Activated gamma-delta T cell treated with Interleukin-2 at 50 U/mL for 16 hours (primary cell): ENCODE results near the gene CCRL2.
"Not testable (repeated sequence)": the region's sequence is repeated elsewhere in the genome, so short reads cannot be mapped to it uniquely, and the experiment has no call there.

Experiments
- DNase-seq: peaks from one replicate; pipeline ENCODE4 v3.0.0-alpha.2; 2020

Gene CCRL2

DNA sequence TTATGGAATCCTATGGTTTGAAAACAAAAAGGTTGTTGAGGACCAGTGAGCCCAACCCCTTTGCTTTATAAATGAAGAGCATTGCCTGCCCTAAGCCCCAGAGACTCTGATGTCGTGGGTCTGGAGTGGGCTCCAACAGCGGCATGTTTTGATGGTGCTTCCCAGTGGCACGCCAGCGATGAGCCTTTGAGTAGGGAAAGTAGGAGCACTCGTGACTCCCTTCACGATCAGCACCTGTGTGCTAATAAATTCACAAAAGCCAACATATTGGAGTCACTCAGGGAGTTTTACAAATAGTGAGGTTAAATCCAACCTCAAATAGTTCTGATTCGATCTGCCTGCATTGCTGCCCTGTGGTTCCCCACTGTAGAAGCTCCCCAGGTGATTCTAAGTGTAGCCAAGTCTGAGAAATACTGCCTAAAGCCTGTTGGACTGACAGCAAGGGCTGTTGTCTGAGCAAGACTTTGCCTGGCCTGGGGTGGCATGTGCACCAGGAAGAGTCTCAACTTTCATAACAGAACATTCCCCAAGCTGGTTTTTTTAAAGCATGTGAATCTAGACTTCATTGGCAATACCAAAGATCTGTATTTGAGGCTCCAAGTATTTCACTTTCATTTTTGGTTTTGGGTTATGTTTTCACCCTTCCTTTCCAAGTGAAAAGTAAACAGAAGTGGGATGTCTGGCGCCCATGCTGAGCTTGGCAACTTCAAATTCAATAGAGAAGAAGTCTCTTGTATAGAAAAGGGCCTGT lies 26.4 kb upstream of the CCRL2 start:
- DNase-seq: no peak

DNA sequence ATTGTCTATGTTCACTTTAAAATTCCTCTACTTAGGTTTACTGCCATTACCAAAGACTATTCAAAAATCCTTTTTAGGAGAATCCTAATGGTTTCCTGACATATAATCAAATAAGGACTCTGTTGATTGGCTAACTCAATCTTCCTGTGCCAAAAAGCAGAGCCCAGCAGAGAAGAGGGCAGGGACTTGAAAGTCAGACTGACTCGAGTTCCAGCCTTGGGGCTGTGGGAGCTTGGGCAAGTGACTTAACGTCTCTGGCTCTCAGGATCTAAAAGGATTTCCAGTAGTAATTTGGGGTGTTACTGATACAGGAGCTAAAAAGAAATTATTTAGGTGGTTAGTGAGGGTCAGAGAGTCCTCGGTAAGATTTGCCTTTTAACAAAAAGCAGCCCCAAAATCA lies 25.4 kb upstream of the CCRL2 start:
- no peak for DNase-seq

DNA sequence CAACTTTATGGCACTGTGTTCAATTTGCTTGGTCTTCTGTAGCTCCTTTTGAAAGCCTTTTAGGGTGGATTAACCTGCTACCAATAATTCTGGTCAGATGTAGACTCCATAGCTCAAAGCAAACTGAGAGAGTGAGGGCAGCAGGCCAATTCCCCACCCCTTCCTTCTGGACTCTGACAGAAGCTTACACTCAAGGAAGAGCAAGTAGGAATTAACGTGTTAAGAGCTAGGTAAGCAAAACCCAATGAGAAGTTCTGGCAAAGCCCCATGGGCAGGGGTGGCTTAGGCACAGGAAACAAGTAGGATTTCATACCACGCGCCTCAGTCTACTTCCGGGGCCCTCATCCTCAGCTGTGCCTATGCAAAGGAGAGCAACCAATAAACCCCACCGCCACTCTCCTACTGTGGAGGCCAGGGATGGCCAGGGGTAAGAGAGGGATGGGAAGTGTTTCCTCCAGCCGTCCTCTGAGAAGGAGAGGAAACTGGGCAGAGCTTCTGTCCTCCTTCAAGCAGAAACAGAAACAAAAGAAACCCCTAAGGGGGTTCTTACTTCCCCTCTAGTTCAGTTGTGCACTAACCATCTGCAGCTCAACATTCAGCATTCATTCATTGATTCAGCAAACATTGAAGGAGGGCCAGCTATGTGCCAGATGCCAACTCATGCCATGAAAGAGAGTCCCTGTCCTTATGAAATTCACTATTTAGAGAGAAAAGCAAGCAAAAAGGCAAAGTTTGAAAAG lies 23.7 kb upstream of the CCRL2 start:
- DNase-seq: no peak

DNA sequence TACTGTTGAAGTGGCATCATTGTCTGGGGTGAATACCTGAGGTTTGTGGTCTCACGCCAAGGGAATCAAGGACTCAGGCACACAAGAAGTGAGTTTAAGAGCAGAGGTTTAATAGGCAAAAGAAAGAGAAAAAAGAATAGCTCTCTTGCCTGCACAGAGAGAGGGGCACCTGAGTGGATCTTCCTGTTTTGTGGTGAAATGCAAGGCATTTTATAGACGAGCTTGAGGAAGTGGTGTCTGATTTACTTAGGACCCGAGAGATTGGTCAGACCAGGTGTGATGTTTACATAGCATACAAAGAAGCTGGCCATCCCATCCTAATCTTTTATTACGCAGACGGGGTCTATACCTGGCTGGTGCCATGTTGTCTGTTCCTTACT lies 23.1 kb upstream of the CCRL2 start:
- no peak for DNase-seq

DNA sequence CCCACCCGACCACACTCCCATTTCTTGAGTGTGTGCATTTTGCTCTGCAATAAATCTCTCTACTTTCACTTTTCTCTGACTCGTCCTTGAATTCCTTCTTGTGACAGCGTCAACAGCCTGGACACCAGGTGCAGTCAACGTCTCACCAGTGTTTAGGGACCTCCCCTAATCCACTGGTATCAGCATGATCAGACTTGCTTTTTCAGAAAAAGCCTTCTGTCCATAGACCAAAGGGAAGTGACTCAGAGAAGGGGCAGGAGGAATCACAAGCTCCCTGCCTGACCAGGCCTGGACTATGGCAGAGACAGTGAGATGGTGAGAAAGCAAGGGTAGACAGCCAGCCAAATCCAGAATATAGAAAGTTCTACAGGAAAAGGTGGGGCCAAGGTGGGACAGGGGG lies 20.9 kb upstream of the CCRL2 start:
- DNase-seq: no peak

DNA sequence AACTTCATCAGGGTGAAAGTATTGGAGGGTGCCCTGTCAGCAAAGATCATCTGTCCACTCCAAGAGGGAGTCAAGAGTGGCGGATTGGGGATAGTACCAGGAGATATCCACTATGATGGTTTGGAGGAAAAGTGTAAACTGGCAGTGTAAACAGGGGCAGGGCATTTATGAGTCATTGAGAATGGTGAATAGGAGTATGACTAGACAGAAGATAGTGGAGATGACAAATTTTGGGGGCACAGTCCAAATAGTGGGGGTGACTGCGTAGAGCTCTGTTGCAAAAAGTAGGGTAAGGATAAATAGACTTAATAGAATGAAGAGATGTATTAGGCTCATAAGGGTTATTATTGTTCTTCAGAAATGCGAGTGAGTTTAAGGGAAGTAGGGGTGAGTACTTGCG lies 18.2 kb upstream of the CCRL2 start:
- not testable (repeated sequence) for DNase-seq

DNA sequence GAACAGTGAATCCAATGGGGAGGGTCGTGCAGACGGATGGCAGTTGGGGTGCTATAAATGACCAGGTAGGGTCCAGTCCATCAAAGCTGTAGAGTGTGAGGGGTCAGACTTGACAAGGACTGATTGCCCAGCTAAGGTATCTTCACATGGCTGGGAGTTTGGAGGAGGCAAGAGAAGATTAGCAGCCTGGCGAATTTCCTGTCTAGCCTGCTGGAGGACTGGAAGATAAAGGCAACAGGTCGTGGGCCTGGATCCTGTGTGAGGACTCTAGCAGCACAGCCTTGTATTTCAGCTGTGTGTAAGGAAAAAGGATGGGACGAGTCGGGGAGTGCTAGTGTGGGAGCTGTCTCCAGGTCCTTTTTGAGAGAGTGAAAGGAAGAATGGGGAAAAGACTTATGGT lies 17.8 kb upstream of the CCRL2 start:
- no peak for DNase-seq

DNA sequence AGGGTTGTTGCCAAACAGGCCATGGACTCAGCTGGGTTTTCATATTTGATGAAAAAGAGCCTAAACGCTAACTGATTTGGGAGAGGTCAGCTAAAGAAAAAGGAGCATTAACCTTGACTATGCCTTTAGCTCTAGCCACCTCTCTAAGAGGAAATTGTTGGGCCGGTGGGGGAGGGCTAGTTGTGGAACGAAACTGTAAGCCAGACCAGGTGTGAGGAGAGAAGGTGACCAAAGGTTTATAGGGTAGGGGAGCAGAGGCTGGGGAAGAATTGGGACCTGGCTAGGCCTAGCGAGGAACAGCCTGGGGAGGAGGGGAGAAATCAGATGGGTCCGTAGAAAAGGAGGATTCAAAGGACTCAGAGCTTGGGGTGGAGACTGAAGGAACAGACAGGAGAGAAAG lies 15.5 kb upstream of the CCRL2 start:
- not testable (repeated sequence) for DNase-seq

DNA sequence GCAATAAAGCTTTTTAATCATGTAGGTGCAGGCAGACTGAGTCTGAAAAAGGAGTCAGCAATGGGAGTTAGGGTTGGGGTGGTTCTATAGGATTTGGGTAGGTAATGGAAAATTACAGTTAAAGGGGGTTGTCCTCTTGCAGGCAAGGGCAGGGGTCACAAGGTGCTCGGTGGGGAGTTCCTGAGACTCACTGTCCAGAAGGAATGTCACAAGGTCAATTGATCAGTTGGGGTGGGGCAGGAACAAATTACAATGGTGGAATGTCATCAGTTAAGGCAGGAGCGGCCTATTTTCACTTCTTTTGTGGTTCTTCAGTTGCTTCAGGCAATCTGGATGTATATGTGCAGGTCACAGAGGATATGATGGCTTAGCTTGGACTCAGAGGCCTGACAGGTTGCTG lies 14.0 kb upstream of the CCRL2 start:
- DNase-seq: no peak

DNA sequence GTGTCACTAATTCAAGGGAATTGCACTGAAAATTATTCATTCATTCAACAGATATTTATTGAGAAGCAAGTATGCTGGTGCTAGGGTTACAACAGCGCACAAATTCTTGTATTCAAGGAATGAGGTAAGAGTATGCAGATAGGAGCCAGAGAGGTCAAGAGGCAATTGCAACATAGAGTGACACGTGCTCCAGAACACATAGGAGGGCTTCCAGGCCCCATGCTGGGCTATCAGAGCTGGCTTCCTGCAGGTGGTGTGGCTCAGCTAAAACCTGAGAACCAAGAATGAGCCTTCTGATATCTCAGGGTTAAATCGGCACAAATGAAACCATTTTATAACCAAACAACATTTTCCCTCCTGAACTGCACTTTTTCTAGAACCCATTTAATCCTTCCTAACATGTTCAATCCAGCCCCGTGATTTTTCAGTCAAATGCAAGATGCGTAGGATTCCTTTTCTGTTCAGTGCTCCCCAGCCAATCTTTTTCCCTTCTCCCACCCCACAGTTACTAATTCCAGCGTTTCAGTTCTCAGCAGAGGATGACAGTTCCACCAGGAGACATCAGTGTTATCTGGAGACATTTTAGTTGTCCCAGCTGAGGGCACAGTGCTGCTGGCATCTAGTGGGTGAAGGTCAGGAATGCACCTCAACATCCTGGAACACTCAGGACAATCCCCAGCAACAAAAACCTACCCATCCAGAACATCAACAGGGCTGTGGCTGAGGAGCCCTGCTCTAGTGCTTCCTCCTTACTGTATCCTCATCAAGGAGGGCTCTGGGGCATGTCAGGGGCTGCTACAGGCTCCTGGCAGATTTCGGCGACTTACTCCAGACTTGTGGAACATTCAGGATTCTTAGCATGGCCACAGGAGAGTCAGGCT lies 13.3 kb upstream of the CCRL2 start:
- DNase-seq: no peak

DNA sequence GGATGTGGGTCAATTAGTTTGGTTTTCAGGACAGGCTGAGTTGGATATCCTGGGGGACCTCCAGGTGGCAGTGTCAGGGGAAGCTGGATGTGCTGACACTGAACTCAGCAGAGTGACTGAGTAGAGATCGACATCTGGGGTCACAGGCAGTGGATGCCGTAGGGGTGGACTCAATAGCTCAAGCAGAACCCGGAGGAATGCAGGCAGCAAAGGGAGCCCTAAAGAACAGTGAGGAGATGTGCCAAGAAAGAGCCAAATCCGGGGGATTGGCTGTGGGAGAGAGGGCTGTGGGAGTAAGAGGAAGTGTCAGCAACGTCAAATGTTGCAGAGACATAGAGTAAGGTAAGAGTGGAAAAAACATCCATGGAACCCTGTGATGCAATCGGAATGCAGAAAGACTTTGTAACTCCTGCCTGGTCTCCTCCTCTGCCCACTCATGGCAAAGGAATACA lies 11.8 kb upstream of the CCRL2 start:
- DNase-seq: no peak

DNA sequence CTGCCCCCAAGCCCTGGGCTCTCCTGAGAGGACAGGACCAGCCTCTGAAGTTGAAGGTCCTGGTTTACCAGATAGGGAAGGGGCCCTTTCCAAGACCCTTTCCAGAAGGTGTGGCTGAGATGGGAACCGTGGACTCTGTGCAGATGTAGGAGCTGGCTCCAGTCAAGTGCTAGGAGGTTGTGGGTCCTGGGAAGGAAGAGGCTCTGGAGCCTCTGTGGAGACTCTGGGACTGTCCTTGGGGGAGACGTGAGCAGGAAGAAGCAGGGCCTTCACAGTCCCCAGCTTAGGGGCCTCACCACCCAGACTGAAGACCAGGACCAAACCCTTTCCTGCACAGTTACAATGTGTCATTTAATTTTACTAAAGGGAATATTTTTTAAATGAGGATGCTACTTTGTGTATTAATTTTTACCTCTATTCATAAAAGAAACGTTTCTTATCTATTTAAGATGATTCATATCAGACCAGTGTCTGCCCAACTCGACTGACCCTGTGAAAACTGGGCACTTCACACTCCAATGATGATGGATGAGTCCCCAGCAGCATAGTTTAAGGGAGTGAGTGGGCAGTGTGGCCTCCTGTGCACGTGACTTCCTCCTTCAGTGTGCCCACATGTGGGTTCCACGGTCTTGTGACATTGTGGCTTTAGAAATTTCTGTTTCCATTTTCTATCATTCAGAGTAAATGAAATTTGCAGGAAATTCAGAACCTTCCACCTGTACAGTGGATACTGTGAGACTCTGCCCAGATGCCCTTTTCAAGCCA lies 11.1 kb upstream of the CCRL2 start:
- DNase-seq: no peak

DNA sequence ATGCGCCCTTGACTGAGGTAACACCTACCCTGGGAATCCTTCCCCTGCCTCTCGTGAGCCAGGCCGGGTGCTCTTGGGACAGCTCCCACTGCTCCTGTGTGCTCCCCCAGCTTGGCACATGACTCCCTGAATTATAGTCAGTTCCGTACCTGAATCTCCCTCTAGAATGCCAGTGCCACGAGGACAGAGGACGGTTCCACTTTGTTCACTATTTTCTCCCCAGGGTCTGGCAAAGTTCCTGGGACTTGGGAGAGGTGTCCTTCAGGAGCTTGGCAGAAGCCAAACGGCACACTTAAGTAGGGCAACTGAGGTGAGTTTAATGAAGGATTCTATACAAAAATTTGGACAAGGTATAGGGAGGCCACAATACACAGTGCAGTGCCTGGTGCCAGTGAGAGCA lies 9.9 kb upstream of the CCRL2 start:
- no peak for DNase-seq

DNA sequence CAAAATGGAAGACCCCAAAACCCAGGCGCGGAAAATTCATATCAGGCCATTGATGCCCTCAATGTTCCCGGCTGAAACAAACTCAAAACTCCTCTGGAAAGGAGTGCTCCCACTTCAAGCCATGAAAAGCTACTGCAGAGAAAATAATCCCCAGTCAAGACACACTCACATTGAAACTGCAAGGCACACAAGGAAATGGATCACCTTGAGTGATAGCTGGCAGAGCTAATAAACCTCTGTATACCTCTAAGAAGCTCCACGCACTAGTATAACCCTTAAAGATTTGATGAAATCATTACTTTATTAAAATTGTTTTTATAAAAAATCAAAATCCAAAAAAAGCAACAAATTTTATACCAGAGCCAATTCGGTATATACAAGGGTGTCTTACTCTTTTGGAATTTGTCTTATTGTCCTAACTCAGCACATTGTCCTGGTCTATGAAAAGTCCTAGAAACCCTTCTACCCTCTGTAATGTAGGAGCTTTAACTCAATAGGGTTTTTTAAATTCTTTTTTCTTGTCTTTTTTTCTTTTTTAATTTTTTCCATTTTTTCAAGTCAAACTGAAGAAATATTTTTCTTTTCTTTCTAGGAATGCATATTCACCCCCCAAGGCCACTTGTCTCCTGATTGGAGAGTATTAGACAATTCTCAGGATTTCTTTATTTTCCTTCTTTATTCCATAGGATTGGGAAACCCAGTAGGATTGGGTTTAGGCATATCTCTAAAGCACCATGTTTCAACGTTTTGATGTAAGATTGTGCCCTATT lies 8.7 kb upstream of the CCRL2 start:
- DNase-seq: no peak

DNA sequence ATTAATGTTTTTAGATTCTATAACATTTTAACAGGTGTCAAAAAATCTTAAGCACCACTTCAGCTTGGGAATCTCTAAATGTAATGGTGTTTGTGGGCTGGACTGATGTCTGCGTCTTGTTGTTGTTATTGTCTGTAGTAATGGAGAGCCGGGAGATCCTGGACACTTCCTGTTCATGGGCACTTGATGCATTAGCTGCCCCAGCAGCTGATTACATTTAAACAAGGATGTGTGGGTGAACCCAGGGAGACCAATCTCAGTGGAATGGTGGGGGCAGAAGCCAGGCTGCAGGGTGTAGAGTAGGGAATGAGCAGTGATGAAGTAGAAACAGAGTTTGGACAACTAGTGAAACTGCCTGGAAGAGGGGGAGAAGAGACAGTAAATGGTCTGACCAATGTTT lies 8.0 kb upstream of the CCRL2 start:
- DNase-seq: no peak

DNA sequence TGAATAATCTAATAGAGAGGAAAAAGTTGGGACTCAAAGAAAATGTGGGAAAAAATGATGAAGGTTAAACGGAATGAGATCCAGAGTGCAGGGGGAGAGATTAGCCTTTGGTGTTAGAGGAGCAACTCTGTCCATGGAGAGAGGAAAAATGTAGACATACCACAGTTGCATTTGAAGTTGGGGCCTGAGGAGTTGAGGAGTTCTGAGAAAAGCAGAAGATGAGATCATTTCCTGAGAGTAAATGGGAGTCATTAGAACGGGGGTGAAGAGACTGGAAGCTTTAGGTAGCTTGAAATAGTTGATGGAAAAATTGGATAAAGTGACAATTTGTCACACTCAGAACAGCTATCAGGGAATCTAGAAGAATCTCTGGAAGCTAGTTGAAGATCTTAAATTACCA lies 7.5 kb upstream of the CCRL2 start:
- no peak for DNase-seq

DNA sequence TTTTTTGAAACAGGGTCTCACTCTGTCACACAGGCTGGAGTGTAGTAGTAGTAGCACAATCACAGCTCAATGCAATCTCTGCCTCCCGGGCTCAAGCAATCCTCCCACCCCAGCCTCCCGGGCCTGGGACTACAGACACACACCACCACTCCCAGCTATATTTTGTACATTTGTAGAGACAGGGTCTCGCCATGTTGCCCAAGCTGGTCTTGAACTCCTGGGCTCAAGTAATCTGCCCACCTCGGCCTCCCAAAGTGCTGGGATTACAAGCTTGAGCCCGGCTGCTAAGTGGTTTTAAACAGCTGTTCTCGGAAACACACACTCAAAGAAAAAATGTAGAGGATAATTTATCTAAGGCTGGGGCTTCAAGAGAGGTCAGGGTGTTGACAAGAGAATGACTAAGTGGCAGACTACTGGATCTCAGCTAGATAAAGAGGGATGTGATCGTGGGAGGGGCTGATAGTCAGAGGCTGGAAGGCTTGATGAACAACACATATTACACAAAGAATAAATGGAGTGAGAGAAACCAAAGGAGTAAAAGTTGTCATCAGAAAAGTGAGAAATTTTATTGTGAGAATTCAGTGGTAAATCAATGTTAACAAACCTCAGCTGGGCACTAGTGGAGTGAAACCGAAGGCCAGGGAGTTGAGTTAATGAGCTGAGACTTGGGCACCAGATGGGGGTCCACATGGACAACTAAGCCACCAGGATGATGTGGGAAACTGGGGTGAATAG lies 6.9 kb upstream of the CCRL2 start:
- no peak for DNase-seq

DNA sequence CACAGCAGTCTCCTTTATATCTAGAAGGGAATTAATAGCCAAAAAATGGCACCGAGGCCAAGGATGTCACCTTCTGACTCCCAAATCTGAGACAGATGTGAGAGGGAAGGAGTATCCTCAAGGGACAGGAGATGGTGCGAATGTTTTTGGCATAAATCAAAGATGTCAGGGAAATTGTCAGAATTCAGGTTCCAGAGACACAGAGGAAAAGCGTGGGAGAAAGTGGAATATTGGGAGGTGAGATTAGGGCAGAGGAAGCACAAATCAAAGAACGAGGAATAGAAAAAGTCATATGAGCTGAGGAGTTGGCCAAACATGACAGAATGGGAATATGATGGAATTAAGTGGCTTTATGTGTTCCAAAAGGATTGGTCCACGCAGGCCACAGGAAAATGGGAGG lies 6.2 kb upstream of the CCRL2 start:
- no peak for DNase-seq

DNA sequence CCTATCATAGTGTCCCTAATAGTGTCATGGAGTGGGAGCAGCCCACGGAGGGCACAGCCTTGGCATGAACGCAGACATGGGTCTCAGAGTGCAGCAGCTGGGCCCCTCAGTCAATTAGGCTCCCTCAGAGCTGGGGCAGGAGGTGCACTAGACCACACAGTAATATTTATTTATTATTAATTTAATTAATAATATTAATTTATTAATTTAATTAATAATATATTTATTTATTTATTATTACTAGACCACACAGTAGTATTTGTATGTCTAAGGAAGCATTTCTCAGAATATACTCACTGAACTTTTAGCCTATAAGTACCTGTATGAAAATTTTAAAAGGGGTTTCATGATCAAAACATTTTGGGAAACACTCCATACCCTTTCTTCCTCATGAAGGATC lies 5.5 kb upstream of the CCRL2 start:
- no peak for DNase-seq

DNA sequence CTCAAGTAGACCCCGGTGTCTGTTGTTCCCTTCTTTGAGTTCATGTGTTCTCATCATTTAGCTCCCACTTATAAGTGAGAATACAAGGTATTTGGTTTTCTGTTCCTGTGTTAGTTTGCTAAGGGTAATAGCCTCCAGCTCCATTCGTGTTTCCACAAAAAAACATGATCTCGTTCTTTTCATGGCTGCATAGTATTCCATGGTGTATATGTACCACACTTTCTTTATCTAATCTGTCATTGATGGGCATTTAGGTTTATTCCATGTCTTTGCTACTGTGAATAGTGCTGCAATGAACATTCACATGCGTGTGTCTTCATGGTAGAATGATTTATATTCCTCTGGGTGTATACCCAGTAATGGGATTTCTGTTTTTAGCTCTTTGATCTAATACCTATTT lies 4.2 kb upstream of the CCRL2 start:
- DNase-seq: not testable (repeated sequence)

DNA sequence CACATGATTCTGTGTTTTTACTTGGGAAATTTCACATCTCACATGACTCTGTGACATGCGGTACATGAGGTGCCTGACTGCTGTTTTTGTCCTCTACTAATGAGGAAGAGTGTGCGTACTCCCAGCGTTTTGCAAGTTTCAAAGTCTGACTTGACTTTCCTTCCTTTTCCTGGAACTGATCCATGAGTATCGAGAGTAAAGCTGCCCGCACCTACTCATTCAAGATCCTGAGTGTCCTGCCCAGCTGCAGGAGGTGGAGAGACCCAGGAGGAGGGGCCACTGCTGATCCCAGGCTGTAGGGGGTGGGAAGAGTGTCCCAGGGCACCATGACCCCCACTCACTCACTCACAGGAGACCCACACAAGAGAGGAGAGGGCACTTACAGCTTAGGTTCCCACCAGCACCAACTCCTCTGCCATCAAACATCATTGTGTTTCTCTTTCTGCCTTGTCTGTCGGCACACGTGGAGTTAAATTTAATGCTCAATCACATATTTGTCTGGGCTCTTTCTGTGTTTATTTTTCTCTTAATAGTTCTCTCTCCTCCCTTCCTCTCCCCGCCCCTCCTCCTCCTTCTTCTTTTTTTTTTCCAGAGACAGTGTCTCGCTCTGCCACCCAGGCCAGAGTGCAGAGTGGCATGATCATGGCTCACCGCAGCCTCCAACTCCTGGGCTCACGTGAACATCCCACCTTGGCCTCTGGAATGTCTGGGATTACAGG lies 1.6 kb upstream of the CCRL2 start:
- no peak for DNase-seq
